HG03135 (cell line): ENCODE measurements around the gene NHSL2.

ENCODE experiments used
- ATAC-seq: cut with Tn5 transposase; IDR thresholded peaks from one replicate; pipeline ENCODE4 v1.9.1; 2021; ENCODE audit warnings: mild to moderate bottlenecking, moderate library complexity; ENCODE audit not compliant: unreplicated experiment

Gene NHSL2

DNA sequence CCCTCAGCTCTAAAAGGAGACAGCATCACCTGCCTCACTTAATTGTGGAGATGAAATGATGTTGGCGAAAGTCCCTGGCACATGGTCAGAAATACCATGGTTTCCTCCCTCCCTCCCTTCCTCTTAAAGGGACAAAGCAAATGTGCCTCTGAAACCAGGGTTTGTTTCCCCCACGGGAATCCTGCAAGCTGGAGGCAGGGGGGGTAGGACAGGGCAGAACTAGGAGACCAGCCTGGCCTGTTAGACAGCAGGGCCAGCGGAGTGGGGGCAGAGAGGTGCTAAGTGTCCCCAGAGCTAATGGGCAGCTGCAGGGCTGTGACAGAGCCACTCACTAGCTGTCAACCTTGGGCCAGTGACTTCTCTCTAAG lies 215.4 kb downstream of the NHSL2 start:
- ATAC-seq, result no peak

DNA sequence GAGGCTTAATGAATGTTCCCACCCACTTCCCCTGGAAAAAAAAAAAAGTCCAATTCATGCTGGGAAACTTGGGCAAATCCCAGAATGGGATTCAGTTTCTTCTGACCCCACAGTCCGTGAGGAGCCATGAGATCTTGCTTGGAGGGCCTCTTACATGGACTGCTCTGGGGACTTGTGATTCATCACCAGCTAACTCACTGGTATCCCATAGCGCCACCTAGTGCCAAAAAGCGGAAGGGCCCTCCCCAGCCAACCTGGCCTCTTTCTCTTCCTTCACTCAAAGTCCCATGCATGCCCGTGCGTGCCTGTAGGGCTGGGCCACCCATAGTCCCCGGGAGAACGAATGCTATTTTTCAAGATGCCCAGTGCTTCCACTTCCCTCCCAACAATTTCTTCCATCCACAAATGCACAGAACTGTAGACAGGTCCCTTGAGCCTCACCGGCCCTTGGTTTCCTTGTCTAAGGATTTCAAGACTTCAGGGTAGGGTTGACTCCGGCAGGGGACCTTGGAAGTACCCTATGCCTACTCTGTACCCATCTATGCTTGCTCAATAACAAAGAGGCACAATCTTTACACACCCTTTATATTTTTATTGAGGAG lies 216.0 kb downstream of the NHSL2 start:
- ATAC-seq, result peak; percentile 76

DNA sequence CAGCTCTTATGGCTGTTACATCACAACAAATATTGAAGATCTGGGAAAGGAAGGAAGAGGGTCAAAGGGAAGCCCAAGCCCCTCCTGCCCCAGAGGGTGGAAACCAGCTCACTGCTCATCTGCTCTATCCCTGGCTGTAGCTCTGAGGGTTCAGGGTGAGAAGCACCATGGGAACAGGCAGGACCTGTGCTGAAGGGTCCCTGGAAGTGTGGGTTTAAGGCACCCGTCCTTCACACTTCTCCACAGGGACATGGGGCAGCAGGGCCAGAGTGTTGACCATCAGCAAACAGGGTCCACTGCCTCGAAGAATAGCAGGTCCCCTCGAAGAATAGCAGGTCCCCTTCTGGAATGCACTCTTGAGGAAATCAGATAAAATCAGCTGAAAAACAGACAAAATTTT lies 216.7 kb downstream of the NHSL2 start:
- no peak for ATAC-seq

DNA sequence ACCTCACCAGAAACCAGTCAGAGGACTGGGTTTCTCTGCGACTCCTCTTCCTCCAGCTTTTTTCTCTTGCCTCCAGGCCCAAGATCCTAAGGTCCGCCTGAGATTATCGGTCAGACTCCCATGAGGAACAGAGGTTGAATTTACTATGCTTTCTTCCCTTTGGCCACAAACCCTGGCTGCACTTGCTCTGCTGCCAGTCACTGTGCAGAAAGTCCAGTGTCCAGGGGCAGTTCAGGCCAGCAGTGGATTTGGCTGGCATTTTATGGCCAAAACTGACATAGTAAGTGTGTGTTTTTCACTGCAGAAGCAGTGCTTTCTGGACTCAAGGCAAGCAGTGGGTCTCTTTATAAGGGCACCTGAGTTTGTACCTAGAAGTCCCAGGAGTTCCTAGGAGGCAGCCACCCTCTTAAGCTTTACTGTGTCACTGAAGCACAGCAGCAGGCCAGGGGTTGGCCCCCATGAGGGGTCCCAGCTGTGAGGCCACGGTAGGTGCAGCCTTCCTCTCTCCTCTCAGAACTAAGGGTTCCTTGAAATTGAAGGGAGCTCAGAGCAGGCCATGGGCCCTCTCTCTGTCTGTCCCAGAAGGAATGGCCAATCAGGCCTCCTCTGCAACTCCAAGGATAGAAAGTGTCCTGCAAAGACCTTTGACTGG lies 217.7 kb downstream of the NHSL2 start:
- no peak for ATAC-seq

DNA sequence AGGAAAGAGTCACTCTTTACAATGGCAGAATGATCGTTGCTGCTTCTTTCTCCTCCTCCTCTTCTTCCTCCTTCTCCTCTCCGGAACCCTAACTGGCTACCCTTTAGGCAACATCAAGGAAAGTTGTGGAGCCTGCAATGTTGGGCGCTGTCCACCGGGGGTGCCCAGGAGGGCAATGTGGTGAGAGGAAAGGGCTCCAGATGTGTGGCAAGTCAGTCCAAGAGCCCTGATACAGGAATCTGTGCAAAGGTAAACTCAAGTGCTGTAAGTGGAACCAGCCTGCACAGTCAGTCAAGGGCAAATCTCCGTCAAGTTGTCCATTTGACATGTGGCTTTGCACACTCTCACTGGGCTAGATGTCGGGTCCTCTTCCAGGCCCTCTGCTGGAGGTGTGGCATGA lies 218.2 kb downstream of the NHSL2 start:
- ATAC-seq, result no peak

DNA sequence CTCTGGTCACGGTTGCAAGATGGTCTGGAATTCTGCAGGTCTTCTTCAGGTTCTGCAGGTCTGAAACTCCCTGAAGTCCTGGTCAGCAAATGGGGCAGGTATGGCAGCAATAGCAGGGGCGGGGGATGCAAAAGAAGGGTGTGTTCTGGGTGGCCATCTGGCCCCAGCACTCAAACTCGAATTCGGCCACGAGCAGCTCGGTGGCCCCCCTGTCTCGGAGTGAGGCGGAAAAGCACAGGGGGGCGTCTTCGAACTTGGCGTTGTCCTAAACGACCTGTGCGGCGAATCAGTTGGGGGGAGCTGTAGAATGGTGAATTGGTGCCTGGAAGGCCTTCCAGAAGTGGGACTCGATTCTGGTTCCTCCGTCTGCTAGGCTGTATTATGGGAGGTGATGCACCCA lies 219.0 kb downstream of the NHSL2 start:
- ATAC-seq, result no peak

DNA sequence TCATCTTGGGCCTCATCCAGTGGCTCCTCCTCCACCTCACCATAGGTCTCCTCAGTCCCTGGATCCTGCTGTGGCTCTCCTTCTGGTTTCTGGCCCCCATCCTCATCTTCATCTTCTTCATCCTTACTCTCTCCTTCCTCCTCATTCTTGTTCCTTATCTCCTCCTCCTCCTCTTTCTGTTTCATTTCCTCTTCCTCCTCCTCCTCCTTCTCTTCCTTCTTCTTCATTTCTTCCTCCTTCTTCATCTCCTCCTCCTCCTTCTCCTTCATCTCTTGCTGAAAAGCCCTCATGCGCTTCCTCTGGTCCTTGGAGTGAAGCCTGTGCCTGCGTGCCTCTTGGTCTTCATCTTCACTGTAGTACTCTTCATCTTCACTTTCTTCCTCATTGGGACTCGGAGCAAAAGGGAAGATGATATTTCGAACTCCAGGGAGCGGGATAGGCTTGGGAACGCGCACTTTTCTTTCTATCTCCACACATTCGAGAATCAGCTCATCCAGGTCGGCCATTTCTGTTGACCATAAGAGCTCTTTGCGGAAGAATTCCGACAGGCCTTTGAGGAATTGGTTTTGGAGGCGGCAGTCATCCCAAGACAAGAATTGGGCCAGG lies 219.6 kb downstream of the NHSL2 start:
- no peak for ATAC-seq

DNA sequence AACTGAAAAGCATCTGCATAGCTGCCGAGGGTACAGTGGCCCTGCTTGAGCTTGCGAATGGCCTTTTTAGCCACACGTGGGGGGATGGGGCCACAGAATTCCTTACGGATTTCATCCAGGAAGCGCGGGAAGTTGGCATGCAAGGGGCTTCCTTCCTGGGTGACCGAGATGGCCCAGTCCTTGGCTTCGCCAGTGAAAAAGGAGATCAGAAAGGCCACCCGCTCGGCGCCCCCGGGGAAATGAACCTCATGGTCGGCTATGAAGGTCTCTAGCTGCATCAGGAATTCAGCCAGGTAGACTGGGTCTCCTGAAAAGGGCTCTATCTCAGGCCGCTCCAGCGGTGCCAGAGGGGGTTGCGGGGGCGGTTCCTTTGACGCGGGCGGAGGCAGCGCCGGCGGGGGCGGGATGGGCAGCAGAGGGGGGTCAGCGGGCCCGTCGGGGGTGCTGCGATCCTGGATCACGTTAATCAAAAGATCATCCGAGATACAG lies 220.2 kb downstream of the NHSL2 start:
- no peak for ATAC-seq

DNA sequence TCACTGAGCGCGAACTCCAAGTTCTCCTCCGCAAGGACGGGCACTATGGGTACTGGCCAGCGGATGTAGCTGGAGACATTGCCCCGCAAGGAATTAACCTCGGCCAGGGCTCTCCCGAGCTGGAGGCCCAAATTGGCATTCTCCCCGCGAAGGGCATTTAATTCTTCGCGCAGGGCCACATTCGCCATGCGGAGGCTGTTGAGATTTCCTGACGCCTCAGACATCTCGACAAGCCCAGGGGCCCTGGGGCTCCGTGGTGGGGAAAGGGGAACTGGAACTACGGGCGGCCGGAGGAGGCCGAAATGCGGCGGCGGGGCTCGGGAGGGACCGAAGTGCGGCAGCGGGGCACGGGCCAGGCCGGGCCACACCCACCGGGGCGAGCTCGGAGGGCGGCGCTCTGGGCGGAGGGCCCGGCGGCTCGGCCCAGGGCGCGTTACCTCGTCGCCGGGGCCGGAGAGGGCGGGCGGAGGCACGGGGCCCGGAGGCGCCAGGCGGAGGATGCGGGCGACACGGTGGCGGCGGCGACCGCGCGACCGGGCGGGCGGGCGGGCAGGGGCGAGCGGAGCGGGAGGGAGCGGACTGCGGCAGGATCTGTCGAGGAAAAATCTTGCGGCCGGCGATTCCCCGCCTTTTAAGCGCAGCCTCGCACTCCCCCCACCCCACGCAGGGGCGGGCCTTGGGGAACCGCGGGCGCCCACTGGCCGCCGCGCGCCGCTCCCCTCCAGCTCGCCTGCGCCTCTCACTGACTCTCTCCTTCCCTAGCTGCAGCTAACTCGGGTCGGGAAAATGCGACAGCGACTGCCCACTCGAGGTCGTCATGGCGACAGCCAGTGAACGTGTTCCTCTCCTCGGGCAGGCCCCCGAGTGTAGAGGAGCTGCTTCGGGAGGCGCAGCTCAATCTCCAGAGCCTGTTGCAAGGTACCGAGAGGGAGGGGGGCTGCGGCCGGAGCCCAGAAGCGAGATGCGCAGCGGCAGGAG lies 221.0 kb downstream of the NHSL2 start, which contains the start of gene RTL5:
Gene RTL5, minus strand, starts transcription at position 599 of the 978 bp plus-strand sequence.
- no peak for ATAC-seq

DNA sequence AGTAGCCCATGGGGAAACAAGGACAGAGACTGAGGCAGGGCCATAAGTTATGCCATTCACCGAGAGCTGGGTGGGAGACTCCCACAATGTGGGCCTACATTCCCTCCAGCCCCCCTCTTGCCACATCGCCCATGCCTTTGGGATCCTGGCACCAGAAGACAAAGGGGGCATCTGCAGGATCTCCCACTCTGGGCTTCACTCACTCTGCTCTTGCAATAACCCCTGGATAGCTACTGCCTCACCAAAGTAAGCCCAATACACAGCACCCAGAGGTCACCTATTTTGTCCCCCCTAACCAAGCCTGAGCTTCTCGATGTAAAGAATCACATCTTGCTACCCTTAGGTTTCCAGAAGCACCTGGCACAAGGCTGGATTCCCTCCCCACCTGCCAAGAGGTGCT lies 221.8 kb downstream of the NHSL2 start:
- no peak for ATAC-seq

DNA sequence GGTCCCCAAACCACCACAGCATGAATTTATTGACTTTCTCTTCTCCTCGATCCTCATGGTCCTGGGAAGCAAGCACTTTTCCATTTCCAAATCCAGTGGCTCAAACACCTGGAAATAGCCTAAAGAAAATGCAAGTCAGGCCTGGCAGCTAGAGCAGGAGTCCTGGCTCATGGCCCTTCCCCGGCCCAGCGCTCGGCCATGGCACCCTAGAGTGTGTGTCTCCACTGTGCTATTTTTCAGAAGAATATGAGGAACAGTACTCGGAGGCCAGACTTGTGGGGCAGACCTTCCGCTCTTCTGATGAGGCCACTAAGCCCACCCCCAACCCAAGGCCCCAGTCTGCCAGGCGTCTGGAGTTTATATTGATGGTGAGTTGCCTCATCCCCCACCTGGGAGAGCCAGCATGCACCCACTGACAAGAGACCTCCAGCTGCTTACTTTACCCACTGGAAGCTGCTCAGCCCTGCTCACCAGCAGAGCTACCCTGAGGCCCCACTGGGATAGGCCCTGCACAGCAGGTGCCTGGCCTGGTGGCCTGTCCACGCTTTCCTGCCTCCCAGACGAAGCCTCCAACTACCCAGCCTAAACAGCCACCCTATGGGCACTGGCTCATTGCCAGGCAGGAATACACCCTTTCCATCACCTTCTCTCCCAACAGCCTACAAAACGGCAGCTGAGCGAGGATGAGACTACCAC lies 223.4 kb downstream of the NHSL2 start:
- no peak for ATAC-seq

DNA sequence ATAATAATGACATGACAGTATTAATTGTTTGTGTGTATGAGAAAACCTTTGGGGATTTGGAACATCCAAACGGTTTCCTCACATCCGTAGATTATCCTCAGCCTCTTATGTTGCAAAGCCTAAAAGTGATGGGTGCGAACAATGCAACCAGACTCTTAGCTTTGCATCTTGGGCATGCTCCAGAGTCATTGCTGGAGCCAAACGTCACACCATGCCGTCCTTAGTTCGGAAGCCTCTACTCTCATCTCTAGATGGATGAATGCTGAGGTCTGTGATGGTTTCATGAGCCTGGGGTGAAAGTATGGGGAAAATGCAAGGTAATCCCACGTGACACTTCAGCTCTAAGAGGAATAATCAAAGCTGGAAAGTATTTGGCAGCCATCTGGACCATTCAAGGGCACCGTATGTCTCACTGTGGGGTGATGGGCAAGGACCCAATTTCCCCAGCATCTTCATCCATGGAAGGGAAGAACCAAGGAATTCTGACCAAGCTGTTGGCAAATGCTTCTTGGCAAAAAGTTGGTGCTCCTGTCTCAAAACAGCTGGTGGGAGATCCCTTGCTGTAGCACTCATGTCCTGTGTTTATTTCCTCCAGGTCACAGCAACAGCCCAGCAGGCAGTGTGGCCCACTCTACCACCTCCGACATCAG lies 227.3 kb downstream of the NHSL2 start:
- ATAC-seq, result no peak

DNA sequence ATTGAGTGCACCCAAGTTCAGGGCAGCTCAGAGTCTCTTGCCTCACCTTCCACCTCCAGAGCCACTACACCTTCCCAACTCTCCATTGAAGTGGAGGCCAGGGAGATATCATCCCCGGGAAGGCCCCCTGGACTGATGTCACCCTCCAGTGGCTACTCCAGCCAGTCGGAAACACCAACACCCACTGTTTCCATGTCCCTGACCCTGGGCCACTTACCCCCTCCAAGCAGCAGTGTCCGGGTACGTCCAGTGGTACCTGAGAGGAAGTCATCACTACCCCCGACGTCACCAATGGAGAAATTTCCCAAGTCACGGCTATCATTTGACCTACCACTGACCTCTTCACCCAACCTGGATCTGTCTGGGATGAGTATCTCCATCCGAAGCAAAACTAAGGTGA lies 228.9 kb downstream of the NHSL2 start:
- no peak for ATAC-seq

DNA sequence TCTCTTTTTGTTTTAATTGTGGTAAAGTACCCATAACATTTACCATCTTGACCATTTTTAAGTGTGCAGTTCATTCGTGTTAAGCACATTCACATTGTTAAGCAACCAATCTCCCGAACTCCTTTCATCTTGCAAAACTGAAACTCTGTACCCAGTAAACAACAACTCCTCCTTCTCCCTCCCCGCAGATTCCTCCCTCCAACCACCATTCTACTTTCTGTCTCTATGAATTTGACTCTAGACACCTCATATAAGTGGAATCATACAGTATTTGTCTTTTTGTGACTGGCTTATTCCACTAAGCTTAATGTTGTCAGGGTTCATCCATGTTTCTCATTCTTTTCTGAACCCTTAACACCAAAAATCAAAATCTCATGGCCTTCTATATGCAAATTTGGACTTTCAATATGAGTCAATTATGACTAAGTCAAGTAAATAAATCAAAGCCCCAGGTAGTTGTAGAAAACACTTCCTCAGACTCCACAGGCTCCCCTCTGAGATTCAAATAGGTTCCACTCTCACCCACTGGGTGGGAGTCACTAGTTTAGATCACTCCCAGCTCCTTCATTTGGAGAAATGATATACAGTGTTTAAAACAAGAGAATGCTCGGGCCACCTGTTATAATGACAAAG lies 230.8 kb downstream of the NHSL2 start:
- ATAC-seq, result no peak

DNA sequence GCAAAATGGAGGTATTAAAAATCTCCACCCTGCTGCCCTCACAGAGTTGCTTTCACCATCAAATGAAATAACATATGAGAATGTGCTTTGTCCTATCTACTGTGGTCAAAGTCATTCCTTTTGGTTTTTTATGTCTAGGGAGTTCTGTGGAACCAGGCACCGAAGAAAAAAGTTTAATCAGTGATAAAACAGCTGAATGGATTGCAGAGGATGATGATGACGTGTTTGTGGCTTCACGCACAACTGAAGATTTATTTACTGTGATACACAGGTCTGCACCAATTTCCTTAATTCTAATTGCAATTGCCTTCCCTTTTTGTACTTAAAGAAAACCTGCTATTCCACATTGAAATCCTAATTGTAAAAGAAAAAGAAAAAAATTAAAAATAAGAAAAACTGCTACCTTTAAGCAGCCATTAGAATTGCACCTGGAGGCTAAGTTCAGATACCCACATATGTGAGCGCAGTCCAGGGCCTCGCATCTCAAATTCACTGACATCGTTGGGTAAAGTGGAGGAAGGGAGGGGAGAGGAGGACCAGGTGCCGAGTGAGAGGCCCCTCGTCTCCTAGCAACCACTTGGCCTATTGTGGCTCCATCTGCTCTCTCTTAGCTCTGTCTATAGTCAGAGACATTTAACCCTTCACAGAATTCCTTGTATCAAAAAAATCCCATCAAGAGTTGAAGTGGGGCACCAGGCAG lies 231.6 kb downstream of the NHSL2 start:
- ATAC-seq, result no peak

DNA sequence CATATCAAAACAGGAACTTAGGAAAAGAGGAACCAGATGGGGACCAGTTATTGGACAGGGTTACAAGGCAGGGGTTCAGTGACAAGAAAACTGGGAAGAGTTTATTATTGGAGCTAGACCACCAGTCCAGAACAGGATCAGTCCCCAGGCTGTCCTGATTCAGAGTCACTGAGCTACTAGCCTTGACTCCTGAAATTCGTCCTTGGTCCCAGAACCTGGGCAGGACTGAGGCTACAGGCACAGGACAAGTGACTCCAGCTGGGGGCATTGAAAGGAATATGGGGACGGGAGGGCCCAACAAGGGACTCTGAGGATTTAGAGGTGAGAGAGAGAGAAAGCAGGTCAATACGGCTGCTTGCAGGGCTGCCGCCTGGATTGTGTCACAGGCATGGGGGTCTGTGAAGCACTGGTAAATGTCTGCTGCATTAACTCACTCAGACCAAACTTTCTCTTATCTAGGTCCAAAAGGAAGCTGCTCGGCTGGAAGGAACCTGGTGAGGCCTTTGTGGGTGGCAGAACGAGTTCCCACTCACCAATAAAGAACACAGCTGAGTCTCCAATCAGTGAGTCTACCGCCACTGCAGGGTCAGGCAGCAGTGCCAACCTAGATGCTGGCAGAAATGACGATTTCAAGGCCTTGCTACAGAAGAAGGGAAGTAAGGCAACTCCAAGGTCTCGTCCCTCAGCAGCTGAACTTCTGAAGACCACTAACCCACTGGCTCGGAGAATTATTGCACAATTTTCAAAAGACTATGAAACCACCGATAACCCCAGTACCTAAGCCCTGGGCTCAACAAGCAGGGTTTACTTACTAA lies 232.4 kb downstream of the NHSL2 start:
- ATAC-seq, result no peak

DNA sequence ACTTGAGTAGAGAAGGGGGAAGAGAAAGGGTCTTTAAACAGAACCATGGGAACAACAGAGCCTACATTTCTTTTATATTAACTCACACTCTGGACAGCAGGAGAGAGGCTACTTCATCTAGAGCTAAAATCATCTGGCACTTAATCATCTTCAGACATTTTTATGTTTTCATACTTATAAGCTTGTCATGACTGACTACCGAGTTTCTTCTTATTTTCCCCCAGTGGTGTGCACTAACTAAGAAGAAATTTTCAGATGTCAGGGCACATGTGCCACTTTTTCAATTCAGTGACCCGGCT lies 232.9 kb downstream of the NHSL2 start:
- ATAC-seq, result no peak

DNA sequence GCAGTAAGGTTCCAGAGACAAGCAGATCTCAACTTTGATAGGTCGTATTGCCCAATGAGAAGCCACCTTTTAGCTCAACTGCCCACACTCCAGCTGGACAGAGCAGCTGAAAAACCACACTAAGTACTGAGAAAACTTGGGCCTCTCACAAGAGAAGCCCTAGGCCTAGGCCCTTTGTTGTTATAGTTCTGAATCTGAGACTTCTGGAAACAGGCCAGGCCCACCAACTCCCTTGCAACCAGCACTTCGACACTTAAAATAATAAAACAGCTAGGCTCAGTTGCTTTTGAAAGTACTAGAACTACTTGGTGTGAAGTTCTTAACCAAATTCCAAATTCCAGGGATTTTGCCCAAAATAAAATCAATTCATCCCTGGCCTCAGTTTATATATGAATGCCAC lies 234.5 kb downstream of the NHSL2 start:
- no peak for ATAC-seq
